ENCODE results near the gene BBIP1.

GRCh38 chr10:110915035-110915434 is 3.9 kb downstream of the BBIP1 start:
- TF ChIP-seq CTCF (IDR thresholded peaks at IDR 0.05; ENCODE audit: poor library complexity, severe bottlenecking) (no peak), EZH2 (IDR thresholded peaks at IDR 0.05; ENCODE audit: borderline replicate concordance, insufficient read depth, low read length, poor library complexity, severe bottlenecking) (no peak), RAD21 (conservative IDR thresholded peaks at IDR 0.05) (no peak), REST (IDR thresholded peaks at IDR 0.05; ENCODE audit: borderline replicate concordance) (no peak), EP300 (conservative IDR thresholded peaks at IDR 0.05; ENCODE audit: poor library complexity, severe bottlenecking) (no peak)
